Testis (tissue), 3 donors: ENCODE measurements around the gene ZSWIM9. TPM values are rescaled to one million over a fixed set of nuclear protein-coding genes. Genes with fewer than 3 reads are reported as not detected.

Experiments
- DNase-seq: peaks from one replicate; pipeline ENCODE4 v3.0.0-alpha.2; 2019
- H3K27ac ChIP-seq, 2 donors: fragments of 200-600 bp; sonication (generic); one replicate each; pipeline ENCODE4 v1.5.1; 2019
- H3K27me3 ChIP-seq: fragments of 200-600 bp; sonication (generic); one replicate; pipeline ENCODE4 v1.5.1; 2019
- H3K36me3 ChIP-seq: fragments of 200-600 bp; sonication (generic); one replicate; pipeline ENCODE4 v1.5.1; 2017; ENCODE audit warnings: low read depth; ENCODE audit errors: missing control alignments
- H3K4me1 ChIP-seq: fragments of 200-600 bp; sonication (generic); one replicate; pipeline ENCODE4 v1.5.1; 2019
- H3K4me3 ChIP-seq, 2 donors: fragments of 200-600 bp; sonication (generic); one replicate each; pipeline ENCODE4 v1.5.1; 2017 to 2019
- H3K9me3 ChIP-seq: fragments of 200-600 bp; sonication (generic); one replicate; pipeline ENCODE4 v1.5.1; 2017
- POLR2A ChIP-seq: fragments of 450-650 bp; IDR thresholded peaks from one replicate; pipeline ENCODE4 v1.6.1; 2017; ENCODE audit warnings: antibody characterized with exemption, mild to moderate bottlenecking, moderate library complexity
- WGBS, 2 donors: methylation state at CpG; one replicate each; pipeline ENCODE4 v1.1.5; 2018; 5-methylcytosine and 5-hydroxymethylcytosine counted together
- intact Hi-C: fragments of 100-400 bp; cut with DNase I; formaldehyde crosslinking; loops from one replicate; pipeline ENCODE4 v1.15.1; 2023; ENCODE audit warnings: low total_unique reads
- polyA plus RNA-seq: library from polyadenylated mRNA; stranded (reverse); fragments of 350-450 nt; fragmentation: Illumina TruSeq; extraction: RNeasy Lipid Tissue Mini Kit (QIAGEN cat#74804); gene quantifications from one replicate; pipeline ENCODE4 v1.2.3, GENCODE V29; 2014; ENCODE audit warnings: low read depth, low replicate concordance; ENCODE audit not compliant: insufficient read depth
- total RNA-seq, 2 donors: library from RNA; depleted of rRNA; stranded (reverse); fragments of >200 nt; gene quantifications; one replicate each; pipeline ENCODE4 v1.2.3, GENCODE V29; 2016
- TF ChIP-seq, protein P1 (sequence below), 3 experiments: fragments of 450-650 bp in 2 of 3; fragments of 200-600 bp in 1 of 3; sonication (generic) in 1 of 3; IDR thresholded peaks; one replicate each; pipeline ENCODE4 v1.5.1; 2016 to 2019; ENCODE audit warnings: antibody characterized with exemption in 3 of 3, mild to moderate bottlenecking in 2 of 3, moderate library complexity in 1 of 3

ZSWIM9 gene
- total and polyA plus RNA-seq, 3 donors from 2014 or later, result 5.1 to 7.2 (median 5.8) TPM

DNA sequence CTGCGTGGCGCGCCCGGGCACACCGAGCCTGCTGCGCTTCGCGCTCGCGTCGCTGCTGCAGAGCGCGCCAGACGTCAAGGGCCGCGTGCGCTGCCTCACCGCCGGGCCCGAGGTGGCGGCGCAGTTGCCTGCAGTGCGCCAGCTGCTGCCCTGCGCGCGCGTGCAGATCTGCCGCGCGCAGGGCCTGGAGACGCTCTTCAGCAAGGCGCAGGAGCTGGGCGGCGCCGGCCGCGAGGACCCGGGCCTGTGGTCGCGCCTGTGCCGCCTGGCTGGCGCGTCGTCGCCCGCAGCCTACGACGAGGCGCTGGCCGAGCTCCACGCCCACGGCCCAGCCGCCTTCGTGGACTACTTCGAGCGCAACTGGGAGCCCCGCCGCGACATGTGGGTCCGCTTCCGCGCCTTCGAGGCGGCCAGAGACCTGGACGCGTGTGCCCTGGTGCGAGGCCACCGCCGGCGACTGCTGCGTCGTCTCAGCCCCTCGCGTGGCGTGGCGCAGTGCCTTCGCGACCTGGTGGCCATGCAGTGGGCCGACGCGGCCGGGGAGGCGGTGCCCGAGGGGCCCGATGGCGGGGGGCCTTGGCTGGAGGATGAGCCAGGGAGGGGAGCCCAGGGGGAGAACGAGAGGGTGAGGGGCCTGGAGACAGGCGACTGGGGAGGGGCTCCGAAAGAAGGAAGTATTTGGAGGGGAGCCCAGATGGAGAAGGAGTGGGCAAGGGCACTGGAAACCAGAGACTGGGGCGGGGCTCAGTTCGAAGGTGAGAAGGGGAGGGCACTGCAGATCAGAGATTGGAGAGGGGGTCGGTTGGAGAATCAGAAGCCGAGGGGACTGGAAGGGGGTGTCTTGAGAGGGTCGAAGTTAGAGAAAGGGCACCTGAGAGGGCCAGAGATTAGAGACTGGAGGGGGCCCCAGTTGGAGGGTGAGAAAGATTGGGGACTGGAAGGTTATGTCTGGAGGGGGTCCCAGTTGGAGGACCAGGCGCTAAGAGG, 24.7 kb downstream of the ZSWIM9 start:
- TF ChIP-seq, protein P1, sequence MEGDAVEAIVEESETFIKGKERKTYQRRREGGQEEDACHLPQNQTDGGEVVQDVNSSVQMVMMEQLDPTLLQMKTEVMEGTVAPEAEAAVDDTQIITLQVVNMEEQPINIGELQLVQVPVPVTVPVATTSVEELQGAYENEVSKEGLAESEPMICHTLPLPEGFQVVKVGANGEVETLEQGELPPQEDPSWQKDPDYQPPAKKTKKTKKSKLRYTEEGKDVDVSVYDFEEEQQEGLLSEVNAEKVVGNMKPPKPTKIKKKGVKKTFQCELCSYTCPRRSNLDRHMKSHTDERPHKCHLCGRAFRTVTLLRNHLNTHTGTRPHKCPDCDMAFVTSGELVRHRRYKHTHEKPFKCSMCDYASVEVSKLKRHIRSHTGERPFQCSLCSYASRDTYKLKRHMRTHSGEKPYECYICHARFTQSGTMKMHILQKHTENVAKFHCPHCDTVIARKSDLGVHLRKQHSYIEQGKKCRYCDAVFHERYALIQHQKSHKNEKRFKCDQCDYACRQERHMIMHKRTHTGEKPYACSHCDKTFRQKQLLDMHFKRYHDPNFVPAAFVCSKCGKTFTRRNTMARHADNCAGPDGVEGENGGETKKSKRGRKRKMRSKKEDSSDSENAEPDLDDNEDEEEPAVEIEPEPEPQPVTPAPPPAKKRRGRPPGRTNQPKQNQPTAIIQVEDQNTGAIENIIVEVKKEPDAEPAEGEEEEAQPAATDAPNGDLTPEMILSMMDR (IDR thresholded peaks at IDR 0.05), result no peak
- no peak for TF ChIP-seq POLR2A
- no peaks in the 10 kb centered on the region for H3K36me3 ChIP-seq
- no peaks in the 10 kb centered on the region for H3K27me3 ChIP-seq
- H3K4me3 ChIP-seq, result peak overlapping the region in 1 of 2 donors; percentile 20
- no peak for DNase-seq
- H3K27ac ChIP-seq, result no peak overlapping the region
- H3K9me3 ChIP-seq, result no peaks in the 10 kb centered on the region
- 48 to 70% methylated on average over 29 to 54 of the region's 95 CpGs for WGBS, 2 donors
- intact Hi-C loops, result no loop called here
- peaks cover 3% of the 10 kb centered on the region for H3K4me1 ChIP-seq

GRCh38 chr19:48196321-48196763, 25.9 kb downstream of the ZSWIM9 start:
- intact Hi-C loops, result no loop called here
- H3K4me1 ChIP-seq, result peaks cover 3% of the 10 kb centered on the region
- H3K27me3 ChIP-seq, result no peaks in the 10 kb centered on the region
- H3K36me3 ChIP-seq, result no peaks in the 10 kb centered on the region
- H3K9me3 ChIP-seq, result no peaks in the 10 kb centered on the region
- no peak overlapping the region for H3K27ac ChIP-seq
- DNase-seq, result no peak
- no peak for TF ChIP-seq POLR2A
- TF ChIP-seq, protein P1 (IDR thresholded peaks at IDR 0.05), result no peak
- no peak overlapping the region for H3K4me3 ChIP-seq
- 54 to 75% methylated on average over 15 to 19 of the region's 23 CpGs for WGBS, 2 donors

GRCh38 chr19:48196933-48197665, 26.6 kb downstream of the ZSWIM9 start:
- Histone ChIP-seq H3K4me1 (peaks cover 3% of the 10 kb centered on the region), H3K9me3 (no peaks in the 10 kb centered on the region), H3K4me3 (no peak overlapping the region), H3K27ac (no peak overlapping the region), H3K27me3 (no peaks in the 10 kb centered on the region), H3K36me3 (no peaks in the 10 kb centered on the region)
- TF ChIP-seq, protein P1 (IDR thresholded peaks at IDR 0.05), result no peak
- 34 to 48% methylated on average over 13 of the region's 13 CpGs for WGBS, 2 donors
- intact Hi-C loops, result no loop called here
- DNase-seq, result no peak

DNA sequence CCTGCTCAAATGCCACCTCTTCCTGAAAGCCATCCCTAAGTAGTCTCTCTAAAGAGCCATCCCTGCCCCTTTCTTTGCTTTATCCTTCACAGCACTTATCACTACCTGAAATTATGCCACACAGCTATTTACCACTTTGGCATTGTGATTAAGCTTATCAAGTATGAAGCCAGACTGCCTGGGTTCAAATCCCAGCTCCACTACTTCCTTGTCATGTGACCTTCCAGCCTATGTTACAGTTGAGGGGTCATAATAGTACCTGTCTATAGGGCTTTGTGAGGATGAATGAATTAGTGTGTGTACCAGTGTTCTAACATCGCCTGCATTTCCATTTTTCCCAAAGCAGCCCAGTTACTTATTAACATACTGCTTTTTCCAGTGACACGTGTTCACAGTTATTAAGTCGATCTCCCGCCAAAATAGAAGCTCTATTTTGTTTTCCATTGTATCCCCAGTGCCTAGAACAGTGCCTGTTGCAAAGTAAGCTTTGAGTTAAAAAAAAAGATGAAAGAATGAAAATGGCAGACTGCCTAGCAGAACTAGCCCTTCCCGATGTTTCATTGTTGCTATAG, 32.8 kb downstream of the ZSWIM9 start:
- peaks cover 5% of the 10 kb centered on the region for H3K4me1 ChIP-seq
- intact Hi-C loops, result no loop called here
- H3K27me3 ChIP-seq, result no peaks in the 10 kb centered on the region
- peak overlapping the region; percentile 53 to 82 for H3K4me3 ChIP-seq
- no peaks in the 10 kb centered on the region for H3K9me3 ChIP-seq
- TF ChIP-seq POLR2A, result no peak
- TF ChIP-seq, protein P1 (IDR thresholded peaks at IDR 0.05), result no peak
- peak overlapping the region; percentile 42 to 51 for H3K27ac ChIP-seq
- no peaks in the 10 kb centered on the region for H3K36me3 ChIP-seq
- no peak for DNase-seq
- WGBS, 2 donors, result 2 to 19% methylated on average over 5 of the region's 5 CpGs
